NCI-H345 treated with DMSO at 0.1 percent for 48 hours (cell line): ENCODE results near the gene SDK2.

Source experiments
- DNase-seq: peaks from one replicate; lab custom pipeline; 2025; ENCODE audit not compliant: unreplicated experiment; lab: John Stamatoyannopoulos, UW

SDK2 gene

DNA sequence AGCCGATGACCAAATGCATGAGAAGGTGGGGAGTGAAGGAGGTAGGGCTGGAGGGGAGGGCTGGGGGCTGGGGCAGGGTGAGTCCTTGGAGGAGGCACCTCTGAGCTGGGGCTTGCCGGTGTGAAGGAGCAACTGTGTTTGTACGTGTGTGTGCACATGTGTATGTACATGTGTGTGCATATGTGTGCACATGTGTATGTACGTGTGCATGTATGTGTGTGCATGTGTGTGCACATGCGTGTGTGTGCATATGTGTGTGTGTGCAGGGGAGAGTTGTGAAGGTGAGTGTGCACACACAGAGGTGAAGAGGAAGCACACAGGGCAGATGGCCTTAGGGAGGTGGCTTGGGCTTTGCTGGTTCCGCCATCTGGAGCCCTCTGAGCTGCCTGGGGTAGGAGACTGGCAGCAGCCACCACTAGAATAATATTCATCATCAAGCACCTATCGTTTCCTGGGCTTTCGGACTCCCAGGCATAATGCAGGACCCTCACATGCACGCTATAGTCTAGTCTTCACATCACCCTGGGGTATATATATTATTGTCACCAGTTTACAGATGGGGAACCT lies 211.5 kb downstream of the SDK2 start:
- no peak for DNase-seq

DNA sequence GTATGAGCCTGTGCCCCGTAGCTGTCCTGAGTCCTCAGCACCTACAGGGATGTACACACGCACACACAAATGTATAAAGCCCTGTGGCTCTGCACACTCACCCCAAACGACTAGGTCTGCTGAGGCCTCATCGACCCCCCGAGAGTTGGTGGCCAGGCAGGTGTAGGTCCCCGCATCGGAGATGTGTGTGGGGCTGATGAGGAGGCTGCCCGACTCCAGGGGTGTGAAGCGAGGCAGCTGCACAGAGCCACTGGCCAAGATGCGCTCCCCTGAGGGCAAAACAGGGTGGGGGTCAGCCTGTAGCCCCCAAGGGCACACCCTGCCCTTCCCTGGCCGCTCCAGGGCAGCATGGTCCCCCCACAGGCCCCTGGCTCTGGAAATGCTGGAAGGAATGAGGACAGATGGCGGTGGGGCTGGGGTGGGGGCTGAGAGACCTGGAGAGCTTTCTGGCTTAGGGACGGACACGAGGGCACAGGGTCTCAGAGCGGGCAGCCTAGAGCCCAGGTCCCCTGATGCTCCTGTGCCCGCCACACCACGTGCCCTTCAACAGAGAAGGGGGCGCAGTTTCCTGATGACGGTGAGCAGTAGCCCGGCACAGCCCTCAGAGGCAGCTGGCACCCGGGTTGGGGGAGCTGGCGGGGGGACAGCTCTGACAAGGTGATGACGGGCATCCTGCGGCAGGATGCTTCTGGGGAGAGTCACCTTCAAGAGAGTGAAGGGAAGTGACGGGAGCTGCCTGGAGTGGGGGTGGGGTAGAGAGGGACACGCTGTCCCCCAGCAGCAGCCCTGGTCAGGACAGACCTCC lies 212.6 kb downstream of the SDK2 start:
- no peak for DNase-seq

DNA sequence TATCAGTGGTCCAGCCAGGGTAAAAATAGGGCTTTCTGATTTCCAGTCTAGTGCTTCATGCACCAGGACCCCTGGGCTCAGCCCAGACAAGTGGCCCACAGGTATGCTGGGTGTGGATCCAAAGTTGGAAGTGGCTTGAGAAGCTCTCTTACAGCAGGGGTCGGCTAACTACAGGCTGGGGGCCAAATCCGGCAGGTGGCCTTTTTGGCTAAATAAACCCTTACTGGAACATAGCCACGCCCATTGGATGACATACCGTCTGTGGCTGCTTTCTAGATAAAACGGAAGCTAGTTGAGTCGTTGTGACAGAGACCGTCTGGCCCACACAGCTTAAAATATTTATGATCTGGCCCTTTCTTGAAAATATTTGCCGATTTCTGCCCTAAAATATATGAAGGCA lies 213.4 kb downstream of the SDK2 start:
- DNase-seq = peak; percentile 44

DNA sequence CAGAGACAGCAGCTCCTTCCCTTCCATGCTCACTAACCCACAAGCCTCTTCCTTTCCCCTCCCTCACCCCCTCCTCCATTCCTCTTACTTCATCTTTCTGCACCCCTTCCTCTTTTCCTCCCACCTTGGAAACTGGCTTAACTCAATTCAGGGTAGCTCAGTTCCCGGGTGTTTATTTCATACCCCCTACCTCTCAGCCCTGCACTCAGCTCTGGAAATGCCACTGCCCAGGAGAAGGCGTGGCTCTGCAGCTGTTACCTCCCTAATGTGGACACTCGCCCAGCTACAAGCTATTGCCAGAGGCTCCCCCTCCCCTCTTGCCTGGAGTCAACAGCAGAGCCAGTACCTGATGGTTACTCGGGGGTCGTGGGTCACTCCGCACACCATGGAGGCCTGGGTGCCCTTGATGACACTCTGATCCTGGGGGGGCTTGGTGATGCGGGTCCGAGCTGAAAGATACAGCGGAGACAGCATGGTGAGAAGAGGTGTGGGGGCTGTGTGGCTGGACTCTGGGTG lies 214.0 kb downstream of the SDK2 start:
- DNase-seq = no peak

DNA sequence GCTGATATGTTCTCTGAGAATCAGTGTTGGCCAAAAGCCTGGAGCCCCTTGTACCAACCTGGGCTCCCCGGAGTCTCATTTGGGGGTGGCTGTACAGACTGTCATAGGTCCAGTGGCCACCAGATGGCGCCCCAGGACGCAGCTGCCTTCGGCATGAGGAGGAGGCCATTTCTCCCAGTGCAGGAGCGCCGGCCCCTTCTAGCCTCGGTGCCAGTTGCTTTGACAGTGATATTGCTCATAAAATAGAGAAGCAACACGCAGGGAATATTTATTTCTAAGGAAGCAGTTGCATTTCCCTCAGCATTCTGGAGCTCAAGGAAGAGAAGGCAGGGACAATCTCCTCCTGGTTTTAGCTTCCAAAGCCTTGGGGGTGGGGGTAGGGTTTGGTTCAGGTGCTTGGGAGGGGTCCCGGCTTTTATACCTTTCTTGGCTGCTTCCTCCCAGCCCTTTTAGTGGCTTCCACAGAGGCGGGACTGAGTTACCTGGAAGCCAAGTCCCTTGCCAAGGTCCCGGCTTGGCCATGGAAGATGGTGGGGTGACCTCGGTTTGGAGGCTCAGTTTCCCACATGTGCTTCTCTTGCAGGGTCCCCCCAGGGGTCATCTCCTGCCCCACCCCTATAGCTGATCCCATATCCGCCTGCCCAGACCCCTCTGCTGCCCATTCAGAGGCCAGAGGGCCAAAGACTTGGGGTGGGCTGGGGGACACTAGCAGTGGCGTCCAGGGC lies 214.6 kb downstream of the SDK2 start:
- peak; percentile 64 for DNase-seq

DNA sequence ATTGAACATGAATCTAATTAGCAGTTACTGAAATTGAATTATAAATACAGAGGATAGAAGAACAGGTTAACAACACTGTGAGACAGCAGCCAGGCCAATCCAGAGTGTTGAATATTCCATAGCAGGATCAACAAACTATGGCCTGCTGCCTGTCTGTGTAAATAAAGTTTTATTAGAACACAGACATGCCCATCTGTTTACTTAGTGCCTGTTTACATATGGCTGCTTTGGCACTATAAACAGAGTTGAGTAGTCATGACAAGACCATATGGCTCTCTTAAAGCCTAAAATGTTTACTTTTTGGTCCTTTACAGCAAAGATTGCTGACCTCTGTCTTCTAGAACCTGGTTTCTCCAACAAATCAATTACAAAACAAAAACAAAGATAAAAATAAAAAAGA lies 217.0 kb downstream of the SDK2 start:
- DNase-seq = peak; percentile 19

DNA sequence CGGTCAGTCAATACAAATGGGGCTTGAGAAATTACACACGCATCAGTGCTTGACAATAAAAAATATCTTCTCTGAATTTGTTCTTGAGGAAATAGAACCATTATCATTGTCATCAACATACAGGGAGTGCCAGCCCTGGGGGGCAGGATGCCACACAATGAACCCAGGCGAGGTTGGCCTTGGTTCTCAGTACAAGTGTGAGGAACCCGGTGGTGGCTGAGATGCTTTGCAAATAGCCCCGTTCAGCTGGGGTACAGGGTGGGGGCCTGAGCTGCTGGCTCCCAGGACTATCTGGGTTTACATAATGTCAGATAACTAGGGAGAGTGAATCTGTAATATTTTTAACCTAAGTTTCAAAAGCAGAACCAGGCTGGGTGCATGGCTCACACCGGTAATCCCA lies 219.7 kb downstream of the SDK2 start:
- DNase-seq = no peak

DNA sequence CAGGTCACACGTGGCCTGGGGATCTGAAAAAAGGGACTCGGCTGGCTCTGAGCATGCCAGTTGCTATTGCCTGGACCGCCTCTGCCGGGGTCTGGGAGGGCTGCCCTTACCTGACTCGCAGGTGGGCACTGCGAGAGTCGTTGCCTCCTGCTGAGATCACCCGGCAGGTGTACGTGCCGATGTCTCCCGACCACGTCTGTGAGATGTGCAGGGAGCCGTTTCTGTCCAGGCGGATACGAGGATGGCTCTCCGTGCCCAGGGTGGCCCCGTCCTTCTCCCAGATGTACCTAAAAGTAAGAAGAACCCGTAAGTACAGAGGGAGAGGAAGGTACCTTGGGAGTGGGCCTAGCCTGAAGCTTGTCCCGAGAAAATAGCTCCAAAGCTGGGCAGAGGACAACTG lies 220.4 kb downstream of the SDK2 start:
- no peak for DNase-seq

DNA sequence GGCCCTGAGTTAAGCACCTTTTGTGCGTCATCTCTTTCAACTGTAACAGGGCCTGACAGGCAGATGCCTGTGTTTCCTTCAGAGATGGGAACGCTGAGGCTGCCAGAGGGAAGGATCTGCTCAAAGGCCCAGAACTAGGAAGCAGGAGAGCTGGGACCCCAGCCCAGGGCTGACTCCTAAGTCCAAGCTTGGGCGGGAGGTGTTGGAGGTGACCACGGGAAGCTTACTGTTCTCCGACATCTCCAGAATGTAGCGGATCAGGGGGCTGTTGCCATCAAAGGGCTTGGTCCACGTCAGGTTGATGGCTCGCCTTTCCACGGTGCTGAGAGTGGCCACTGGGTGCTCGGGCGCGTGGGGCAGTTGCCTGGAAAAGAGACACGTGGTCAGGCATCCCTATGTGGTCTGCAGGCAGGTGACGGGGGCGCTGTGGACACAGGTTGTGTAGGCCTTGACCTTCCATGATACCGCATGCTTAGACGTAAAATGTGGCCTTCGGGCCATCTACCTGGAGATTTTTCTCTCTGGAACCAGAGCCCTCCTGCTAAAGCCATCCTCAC lies 221.0 kb downstream of the SDK2 start:
- DNase-seq = no peak

DNA sequence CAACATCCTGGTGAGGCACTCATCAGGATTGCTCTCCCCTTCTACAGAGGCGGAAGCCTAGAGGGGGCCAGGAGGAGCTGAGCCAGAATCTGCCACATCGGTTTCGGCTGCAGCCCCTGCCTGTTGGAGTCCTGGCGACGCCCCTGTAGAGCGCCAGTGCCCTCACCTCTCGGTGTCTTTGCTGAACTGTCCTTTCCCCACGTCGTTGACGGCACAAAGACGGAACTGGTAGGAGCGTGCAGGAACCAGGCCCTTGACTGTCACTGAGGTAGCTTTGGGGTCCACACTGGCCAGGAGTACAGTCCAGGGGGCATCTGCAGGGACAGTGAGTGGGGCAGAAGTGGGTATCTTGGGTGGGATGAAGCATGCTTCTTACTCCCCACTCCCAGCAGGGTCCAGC lies 222.1 kb downstream of the SDK2 start:
- DNase-seq = no peak

DNA sequence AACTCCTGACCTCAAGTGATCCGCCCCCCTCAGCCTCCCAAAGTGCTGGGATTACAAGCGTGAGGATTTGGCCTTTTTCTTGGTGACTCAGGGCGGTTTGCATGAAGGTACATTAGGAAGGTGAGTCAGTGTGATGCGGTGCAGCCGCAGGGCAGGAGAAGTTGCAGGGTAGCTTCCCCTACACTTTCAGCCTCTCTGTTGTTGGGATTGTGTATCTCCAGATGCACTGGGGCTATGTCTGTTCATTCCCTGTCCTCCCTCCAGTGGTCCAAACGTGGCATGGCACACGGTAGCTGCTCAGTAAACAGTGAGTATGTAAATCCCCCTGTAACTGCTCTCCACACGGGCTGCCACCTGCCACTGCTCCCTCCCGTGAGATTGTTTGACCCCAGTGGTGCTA lies 223.3 kb downstream of the SDK2 start:
- no peak for DNase-seq

DNA sequence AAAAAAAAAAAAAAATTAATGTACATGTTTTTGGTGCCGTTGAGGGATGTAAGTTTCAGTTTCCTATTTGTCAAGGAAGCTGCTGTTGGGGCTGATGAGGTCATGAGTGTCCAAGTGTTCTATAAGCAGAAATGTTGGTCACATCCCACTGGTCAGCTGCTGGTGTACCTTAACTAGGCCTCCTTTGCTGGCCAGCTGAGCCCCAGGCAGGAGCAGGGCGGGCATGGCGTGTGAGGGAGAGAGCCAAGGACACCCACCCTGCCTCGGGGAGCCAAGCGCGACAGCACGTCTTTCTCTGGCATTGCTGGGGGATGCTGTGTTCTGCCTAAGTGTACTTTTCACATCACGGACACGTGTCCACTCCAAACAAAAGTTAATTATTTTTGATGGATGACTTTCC lies 224.4 kb downstream of the SDK2 start:
- DNase-seq = no peak

DNA sequence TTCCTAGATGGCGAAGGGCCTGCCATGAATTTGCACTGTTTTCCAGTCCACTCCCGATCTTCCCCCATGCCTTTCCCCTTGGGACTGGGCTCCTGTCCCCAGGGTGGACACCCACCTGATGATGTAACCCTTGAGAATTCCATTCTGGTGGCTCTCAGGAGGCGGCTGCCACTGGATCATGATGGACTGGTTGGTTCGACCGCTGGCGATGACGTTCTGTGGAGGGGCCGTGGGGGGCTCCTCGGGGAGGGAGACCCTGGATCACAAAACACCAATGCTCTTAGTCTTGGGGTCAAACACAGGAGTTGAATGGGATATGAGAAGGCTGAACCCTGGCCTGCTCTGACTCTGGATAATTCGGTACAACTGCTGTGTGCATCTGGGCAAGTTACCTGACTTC lies 225.2 kb downstream of the SDK2 start:
- DNase-seq = no peak

DNA sequence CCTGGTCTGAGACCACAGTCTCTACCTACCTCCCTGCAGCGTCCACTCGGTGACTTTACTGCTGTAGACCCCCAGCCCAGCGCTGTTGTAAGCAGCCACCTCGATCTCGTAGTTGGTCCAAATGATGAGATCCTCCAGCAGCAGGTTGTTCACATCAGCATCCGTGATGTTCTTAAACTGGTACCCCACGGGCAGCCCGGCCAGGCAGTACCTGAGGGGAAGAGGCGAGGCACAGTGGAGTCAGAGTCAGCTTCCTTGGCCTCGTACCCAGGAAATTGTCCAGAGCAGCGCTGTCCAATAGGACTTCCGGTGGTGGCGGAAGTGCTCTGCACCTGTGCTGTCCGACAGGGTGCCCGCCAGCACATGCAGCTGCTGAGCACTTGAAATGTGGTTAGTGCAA lies 228.5 kb downstream of the SDK2 start:
- no peak for DNase-seq

DNA sequence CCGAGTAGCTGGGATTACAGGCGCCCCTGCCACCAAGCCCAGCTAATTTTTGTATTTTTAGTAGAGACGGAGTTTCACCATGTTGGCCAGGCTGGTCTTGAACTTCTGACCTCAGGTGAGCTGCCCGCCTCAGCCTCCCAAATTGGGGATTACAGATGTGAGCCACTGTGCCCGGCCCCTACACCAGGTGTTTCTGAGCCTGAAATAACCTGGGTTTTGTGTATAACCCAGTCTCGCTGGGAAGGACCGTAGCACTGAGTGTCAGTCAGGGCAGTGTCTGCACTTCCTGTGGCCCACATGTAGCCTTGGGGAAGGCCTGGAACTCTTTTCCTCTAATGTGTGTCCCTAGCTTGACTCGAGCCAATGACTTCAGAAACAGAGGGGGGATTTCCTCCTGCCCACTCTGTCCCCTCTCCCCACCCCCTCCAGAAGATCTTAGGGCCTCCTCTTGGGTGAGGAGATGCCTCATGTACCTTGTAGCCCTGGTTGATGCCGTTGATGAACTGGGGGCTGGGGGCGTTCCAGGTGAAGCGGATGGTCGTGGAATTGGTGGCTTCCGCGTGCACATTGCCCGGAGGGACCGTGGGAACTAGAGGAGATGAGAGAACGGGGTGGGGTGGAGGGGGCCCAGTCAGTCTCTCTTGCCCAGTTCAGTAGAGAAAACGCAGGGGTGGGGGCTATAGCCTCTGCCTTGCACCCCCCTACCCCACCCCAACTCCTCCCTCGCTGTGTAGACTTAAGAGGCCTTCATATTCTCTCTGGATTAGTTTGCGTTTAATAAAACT lies 229.9 kb downstream of the SDK2 start:
- no peak for DNase-seq

DNA sequence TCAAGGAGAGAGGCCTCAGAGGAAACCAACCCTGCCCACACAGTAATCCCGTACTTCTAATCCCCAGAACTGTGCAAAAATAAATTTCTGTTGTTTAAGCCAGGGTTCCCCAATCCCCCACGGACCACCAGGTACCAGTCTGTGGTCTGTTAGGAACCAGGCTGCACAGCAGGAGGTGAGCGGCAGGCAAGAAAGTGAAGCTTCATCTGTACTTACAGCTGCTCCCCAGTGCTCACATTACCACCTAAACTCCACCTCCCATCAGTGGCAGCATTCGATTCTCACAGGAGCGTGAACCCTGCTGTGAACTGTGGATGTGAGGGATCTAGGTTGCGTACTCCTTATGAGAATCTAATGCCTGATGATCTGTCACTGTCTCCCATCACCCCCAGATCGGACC lies 231.3 kb downstream of the SDK2 start:
- no peak for DNase-seq

DNA sequence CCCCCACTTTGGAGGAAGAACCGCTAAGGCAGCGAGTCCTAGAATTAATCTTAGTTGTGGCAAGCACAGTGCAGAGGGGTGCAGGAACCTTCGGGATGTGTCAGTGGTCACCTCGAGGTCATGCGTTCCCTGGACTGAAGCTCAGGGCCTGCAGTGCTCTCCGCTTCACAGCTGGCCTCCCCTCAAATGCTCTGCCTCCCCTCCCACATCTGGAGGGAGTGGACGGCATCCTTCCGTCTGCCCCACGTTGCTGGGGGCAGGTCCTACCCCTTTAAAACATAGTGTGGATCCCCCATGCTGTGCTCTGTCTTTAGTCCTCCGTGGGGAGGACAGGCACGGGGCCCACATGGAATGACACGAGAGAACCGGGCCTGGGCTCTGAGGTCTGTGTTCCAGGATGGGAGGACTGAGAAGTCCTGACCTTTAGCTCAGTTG lies 232.9 kb downstream of the SDK2 start:
- DNase-seq = no peak

DNA sequence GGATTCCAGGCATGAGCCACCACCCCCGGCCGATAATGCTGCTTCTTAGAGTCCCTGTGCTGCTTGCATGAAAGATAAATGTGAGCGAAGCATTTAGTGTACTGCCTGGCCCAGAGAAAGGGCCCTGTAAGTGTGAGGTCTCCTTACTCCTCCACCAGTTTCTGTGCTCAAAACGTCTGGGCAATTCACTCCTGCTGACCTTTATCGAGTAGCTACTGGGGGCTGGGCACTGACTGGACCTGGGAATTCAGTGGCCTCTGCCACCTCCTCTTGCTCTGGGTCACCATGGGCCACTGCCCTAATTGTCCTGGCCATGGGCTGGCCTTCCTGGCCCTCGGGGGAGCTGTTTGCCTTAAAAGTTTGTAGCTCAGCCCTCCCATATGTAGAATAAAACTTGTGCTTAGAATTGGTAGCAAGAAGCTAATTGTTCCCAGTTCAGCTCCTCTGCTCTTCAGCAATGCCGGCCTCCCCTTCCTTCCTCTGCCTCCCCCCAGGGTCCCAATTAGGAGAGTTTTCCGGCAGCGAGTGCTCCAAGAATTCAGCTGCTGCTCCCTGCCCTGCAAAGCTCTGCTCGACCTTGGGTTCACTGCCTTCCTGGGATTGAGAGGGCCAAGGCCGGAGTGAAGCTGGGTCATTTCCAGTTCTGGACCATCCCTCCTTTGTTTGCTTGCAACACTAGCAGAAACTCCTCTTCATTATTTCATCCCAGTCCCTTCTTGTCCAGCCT lies 233.5 kb downstream of the SDK2 start:
- DNase-seq = no peak

DNA sequence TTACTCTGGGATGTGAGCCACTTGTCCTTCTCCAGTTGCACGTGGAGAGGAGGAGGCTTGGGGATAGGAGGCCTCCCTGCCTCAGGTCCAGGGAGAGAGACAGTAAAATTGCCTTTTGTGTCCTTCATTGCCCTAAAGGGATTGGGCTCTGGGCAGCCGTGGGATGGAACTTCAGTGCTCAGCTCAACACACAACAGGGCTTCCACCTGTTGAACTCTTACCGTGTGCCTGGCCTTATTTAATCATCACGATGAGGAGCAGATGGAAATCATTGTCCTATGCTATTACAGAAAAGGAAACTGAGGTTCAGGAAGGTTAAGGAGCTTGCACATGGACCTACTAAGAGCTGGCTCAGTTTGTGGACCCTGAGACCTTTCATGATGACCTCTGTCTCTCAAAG lies 240.0 kb downstream of the SDK2 start:
- peak; percentile 27 for DNase-seq

DNA sequence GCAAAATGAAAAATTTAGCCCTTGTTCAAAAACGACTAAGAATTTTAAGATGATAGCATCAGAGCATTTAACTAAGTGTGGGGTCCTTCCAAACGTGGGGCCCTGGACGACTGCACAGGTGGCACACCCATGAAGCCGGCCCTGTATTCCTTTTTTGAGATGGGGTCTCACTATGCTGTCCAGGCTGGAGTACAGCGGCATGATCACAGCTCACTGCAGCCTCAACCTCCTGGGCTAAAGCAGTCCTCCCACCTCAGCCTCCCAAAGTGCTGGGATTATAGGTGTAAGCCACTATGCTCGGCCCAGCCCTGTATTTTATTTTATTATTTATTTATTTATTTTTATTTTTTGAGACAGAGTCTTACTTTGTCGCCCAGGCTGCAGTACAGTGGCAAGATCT lies 241.8 kb downstream of the SDK2 start:
- no peak for DNase-seq
